Glutamatergic neuron (in vitro differentiated cells): ENCODE measurements around the gene HPS1. TPM values are rescaled to one million over a fixed set of nuclear protein-coding genes. Genes with fewer than 3 reads are reported as not detected.

ENCODE experiments used
- DNase-seq: peaks from one replicate; pipeline ENCODE4 v3.0.0; 2022
- H3K27ac Mint-ChIP-seq: one replicate; pipeline ENCODE4 v1.8.0; 2020; ENCODE audit warnings: mild to moderate bottlenecking, mixed read lengths, inconsistent platforms; ENCODE audit not compliant: unreplicated experiment
- H3K27me3 Mint-ChIP-seq: one replicate; pipeline ENCODE4 v1.8.0; 2020; ENCODE audit warnings: mild to moderate bottlenecking, moderate library complexity, mixed read lengths, inconsistent platforms; ENCODE audit not compliant: unreplicated experiment
- H3K36me3 Mint-ChIP-seq: one replicate; pipeline ENCODE4 v1.8.0; 2020; ENCODE audit warnings: mild to moderate bottlenecking, mixed read lengths, inconsistent platforms; ENCODE audit not compliant: unreplicated experiment
- H3K4me1 Mint-ChIP-seq: one replicate; pipeline ENCODE4 v1.8.0; 2020; ENCODE audit warnings: mild to moderate bottlenecking, low read depth, mixed read lengths, inconsistent platforms; ENCODE audit not compliant: unreplicated experiment
- H3K4me3 Mint-ChIP-seq: one replicate; pipeline ENCODE4 v1.8.0; 2020; ENCODE audit warnings: mild to moderate bottlenecking, mixed read lengths, inconsistent platforms; ENCODE audit not compliant: unreplicated experiment
- H3K9me3 Mint-ChIP-seq: one replicate; pipeline ENCODE4 v1.8.0; 2020; ENCODE audit warnings: mild to moderate bottlenecking, moderate library complexity, mixed read lengths, inconsistent platforms; ENCODE audit not compliant: unreplicated experiment
- CTCF ChIP-seq: fragments of 200-600 bp; sonication (generic); IDR thresholded peaks from one replicate; pipeline ENCODE4 v1.5.0; 2021; ENCODE audit not compliant: partially characterized antibody, unreplicated experiment
- total RNA-seq: library from RNA; stranded (reverse); fragmentation: NEBNext Ultra II Directional; extraction: Animal tissue kit (Norgen Biotek cat#: 25700); gene quantifications from one replicate; pipeline ENCODE4 v1.2.1, GENCODE V29; 2021; ENCODE audit not compliant: unreplicated experiment

HPS1 gene
- total RNA-seq, 1 donor from 2014 or later: 34.4 TPM

- DNase-seq: no peak
- Mint-ChIP-seq H3K9me3 (peaks cover 7% of the 10 kb centered on the region), H3K4me3 (no peak overlapping the region), H3K27ac (no peak overlapping the region), H3K27me3 (peaks cover 4% of the 10 kb centered on the region), H3K4me1 (peaks cover 31% of the 10 kb centered on the region), H3K36me3 (no peaks in the 10 kb centered on the region)
- TF ChIP-seq CTCF: no peak
Measured at GRCh38 chr10:98453729-98454128, 7.0 kb upstream of the HPS1 start.

DNA sequence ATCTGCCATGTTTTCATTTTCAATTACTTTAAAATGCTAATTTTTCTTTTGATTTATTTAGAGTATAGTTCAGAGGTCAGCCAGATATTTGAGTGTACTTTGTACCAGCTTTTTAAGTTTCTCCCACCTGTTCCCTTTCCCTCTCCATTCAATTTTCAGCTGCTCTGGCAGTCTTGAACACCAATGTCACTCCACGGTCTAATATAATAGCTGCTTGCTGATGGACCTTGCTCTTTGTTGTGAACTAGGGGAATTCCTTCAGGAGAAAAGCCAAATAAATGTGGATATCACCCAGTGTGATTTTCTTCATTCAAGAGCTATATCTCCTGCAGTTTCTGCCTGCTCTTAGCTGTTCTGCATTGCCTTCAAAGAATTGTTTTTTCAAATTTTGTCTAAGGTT is 3.9 kb upstream of the HPS1 start:
- TF ChIP-seq CTCF: no peak
- H3K9me3 Mint-ChIP-seq: peaks cover 9% of the 10 kb centered on the region
- no peaks in the 10 kb centered on the region for H3K36me3 Mint-ChIP-seq
- peaks cover 2% of the 10 kb centered on the region for H3K27me3 Mint-ChIP-seq
- H3K4me1 Mint-ChIP-seq: peaks cover 32% of the 10 kb centered on the region
- no peak for DNase-seq
- peak overlapping the region; percentile 50 for H3K27ac Mint-ChIP-seq
- H3K4me3 Mint-ChIP-seq: peak overlapping the region; percentile 5

DNA sequence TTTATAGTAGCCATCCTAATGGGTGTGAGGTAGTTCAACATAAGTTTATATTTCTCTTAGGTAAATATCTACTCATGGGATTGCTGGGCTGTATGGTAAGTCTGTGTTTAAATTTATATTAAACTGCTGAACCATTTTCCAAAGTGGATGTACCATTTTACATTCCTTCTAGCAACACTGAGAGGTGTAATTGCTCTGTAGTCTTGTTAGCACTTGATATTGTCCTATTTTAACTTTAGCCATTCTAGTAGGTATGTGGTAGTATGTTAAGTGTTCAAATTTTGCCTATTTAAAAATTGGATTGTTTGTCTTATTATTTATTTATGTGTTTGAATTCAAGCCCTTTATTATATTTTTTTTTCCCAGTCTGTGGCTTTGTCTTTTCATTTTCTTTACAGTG is 2.6 kb upstream of the HPS1 start:
- no peak for DNase-seq
- Mint-ChIP-seq H3K27me3 (peaks cover 2% of the 10 kb centered on the region), H3K27ac (peak overlapping the region; percentile 44), H3K36me3 (no peaks in the 10 kb centered on the region), H3K4me3 (no peak overlapping the region), H3K4me1 (peaks cover 31% of the 10 kb centered on the region), H3K9me3 (peaks cover 9% of the 10 kb centered on the region)
- no peak for TF ChIP-seq CTCF

- H3K36me3 Mint-ChIP-seq: no peaks in the 10 kb centered on the region
- H3K27me3 Mint-ChIP-seq: peaks cover 2% of the 10 kb centered on the region
- H3K4me3 Mint-ChIP-seq: peak overlapping the region; percentile 75
- peaks cover 9% of the 10 kb centered on the region for H3K9me3 Mint-ChIP-seq
- H3K27ac Mint-ChIP-seq: peak overlapping the region; percentile 12
- peak; percentile 49 for DNase-seq
- no peak for TF ChIP-seq CTCF
- peaks cover 21% of the 10 kb centered on the region for H3K4me1 Mint-ChIP-seq
Measured at GRCh38 chr10:98446151-98446660, 529 bp downstream of the HPS1 start.

DNA sequence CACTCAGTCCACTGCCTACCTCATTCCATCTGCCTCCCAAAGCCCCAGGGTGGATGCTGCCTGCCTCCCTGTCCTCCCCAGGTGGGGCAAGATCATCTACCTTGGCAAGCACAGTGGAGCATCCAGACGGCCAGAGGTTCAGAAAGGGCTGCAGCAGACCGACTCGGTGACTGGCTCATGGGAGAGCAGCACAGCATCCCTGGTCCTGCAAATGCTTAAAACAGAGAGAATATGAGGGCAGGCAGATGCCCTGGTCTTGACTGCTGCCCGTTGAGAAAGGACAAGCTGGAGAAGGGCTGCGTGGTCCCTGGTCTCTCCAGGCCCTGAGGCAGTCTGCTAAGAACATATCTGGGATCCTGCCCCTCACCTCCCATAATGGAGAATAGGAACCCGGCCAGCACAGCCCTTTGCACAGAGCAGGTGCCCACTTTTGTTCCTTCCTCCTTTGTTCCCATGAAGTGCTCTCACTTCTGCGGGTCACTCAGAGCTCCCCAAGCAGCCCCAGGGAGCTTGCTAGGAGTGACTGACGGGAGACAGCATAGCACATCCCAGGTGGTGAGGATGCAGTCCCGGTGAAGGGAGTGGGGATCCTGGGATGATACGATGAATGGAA is 1.4 kb downstream of the HPS1 start:
- Mint-ChIP-seq H3K36me3 (no peaks in the 10 kb centered on the region), H3K4me3 (peak overlapping the region; percentile 75), H3K27me3 (peaks cover 2% of the 10 kb centered on the region), H3K4me1 (peaks cover 15% of the 10 kb centered on the region), H3K27ac (no peak overlapping the region), H3K9me3 (peaks cover 8% of the 10 kb centered on the region)
- DNase-seq: no peak
- TF ChIP-seq CTCF: no peak
